K562 (cell line): ENCODE measurements around the gene TGM3.

Experiments used
- ASH1L ChIP-seq: fragments of 450-650 bp; IDR thresholded peaks from 2 replicates; pipeline ENCODE4 v1.6.1; 2018; ENCODE audit warnings: borderline replicate concordance, mild to moderate bottlenecking, low read depth; ENCODE audit not compliant: partially characterized antibody
- BRCA1 ChIP-seq, 2 experiments: fragments of 450-650 bp in 1 of 2; sonication (generic) in 1 of 2; formaldehyde crosslinking in 1 of 2; IDR thresholded peaks; 2 replicates each; pipeline versions ENCODE4 v1.5.0 to v1.6.1; 2017 to 2020; ENCODE audit warnings: mild to moderate bottlenecking in 1 of 2, missing genetic modification reagents in 1 of 2
- CTCF ChIP-seq, 3 experiments: IDR thresholded peaks in 2 of 3; conservative IDR thresholded peaks in 1 of 3; 2 replicates each; pipeline ENCODE4 v1.5.1; 2011 to 2012; ENCODE audit warnings: low read length in 3 of 3, mild to moderate bottlenecking in 3 of 3, control low read depth in 2 of 3, improper control_type of control experiment in 1 of 3, inconsistent platforms in 1 of 3, low read depth in 1 of 3, mixed read lengths in 1 of 3, moderate library complexity in 1 of 3; ENCODE audit not compliant: insufficient read depth in 2 of 3
- HMG20B ChIP-seq: fragments of 250-450 bp; sonication (Bioruptor Pico); IDR thresholded peaks from 2 replicates; pipeline ENCODE4 v1.5.0; 2021; ENCODE audit warnings: mild to moderate bottlenecking
- MAFK ChIP-seq: IDR thresholded peaks from 2 replicates; pipeline ENCODE4 v1.6.1; 2011; ENCODE audit warnings: low read length, improper control_type of control experiment
- MYC ChIP-seq, 2 experiments: fragments of 250-450 bp in 1 of 2; sonication (Bioruptor Pico) in 1 of 2; IDR thresholded peaks; 2 replicates each; pipeline versions ENCODE4 v1.5.1 to v1.6.1; 2012 to 2021; ENCODE audit warnings: low read depth in 2 of 2, borderline replicate concordance in 1 of 2, improper control_type of control experiment in 1 of 2, low read length in 1 of 2, mild to moderate bottlenecking in 1 of 2, moderate library complexity in 1 of 2
- POLR2A ChIP-seq: fragments of 450-650 bp; conservative IDR thresholded peaks from 2 replicates; pipeline ENCODE4 v1.6.1; 2016
- POLR2AphosphoS5 ChIP-seq: IDR thresholded peaks from 2 replicates; pipeline ENCODE4 v1.6.1; 2011; ENCODE audit warnings: mild to moderate bottlenecking, low read depth, low read length, moderate library complexity; ENCODE audit not compliant: control insufficient read depth, insufficient read depth
- SAFB2 ChIP-seq: fragments of 200-400 bp; formaldehyde crosslinking; IDR thresholded peaks from 2 replicates; pipeline ENCODE4 v1.6.1; 2018; ENCODE audit warnings: borderline replicate concordance, low read length, low read depth, moderate library complexity; ENCODE audit not compliant: severe bottlenecking
- ZBTB1 ChIP-seq: sonication (generic); formaldehyde crosslinking; IDR thresholded peaks from 2 replicates; pipeline ENCODE4 v1.8.1; 2023; ENCODE audit warnings: missing genetic modification reagents, low read depth, mild to moderate bottlenecking, borderline replicate concordance

- TF ChIP-seq POLR2A (no peak), MYC (IDR thresholded peaks at IDR 0.05; ENCODE audit: low read depth, low read length) (no peak), MYC (CRISPR knock-in tag; IDR thresholded peaks at IDR 0.05; ENCODE audit: borderline replicate concordance, low read depth) (no peak), HMG20B (CRISPR knock-in tag) (no peak), MAFK (no peak), CTCF (IDR thresholded peaks at IDR 0.05 in 2 of 3, conservative IDR thresholded peaks at IDR 0.05 in 1 of 3; ENCODE audit: insufficient read depth in 2 of 3, low read depth in 1 of 3, low read length in 3 of 3) (no peak), ASH1L (no peak), BRCA1 (IDR thresholded peaks at IDR 0.05) (no peak), BRCA1 (CRISPR knock-in tag; IDR thresholded peaks at IDR 0.05) (no peak), ZBTB1 (CRISPR knock-in tag) (no peak), SAFB2 (no peak), POLR2AphosphoS5 (no peak)
These were observed 69.9 kb downstream of the TGM3 start for GRCh38 chr20:2365666-2366065.
